MCF 10A (cell line): Measurements from ENCODE around the gene EPS8L1. TPM values are rescaled to one million over a fixed set of nuclear protein-coding genes. Genes with fewer than 3 reads are reported as not detected.

Experiments used
- BruUV-seq: library from RNA; stranded (reverse); fragments of 400-500 nt; replicated peaks from 2 replicates; lab custom pipeline; 2021; lab: Mats Ljungman, UMichigan
- CTCF ChIA-PET: fragments of 300-600 bp; sonication (Branson Sonifier 250); formaldehyde crosslinking; extraction: SDS; loops from one replicate; lab custom pipeline; 2021; ENCODE audit warnings: antibody characterized with exemption, inconsistent platforms; lab: Yijun Ruan, JAX
- POLR2A ChIA-PET: fragments of 300-600, 350-650 bp; sonication (Branson Sonifier 250); formaldehyde crosslinking; extraction: SDS; loops from one replicate; lab custom pipeline; 2020; ENCODE audit warnings: antibody characterized with exemption, inconsistent platforms; lab: Yijun Ruan, JAX
- DNase-seq: peaks from one replicate; pipeline ENCODE4 v3.0.0-alpha.2; 2018; ENCODE audit not compliant: unreplicated experiment
- H3K27ac Mint-ChIP-seq: one replicate; pipeline ENCODE4 v1.8.0; 2022; ENCODE audit warnings: mild to moderate bottlenecking, low read depth, mixed read lengths; ENCODE audit not compliant: unreplicated experiment
- H3K27me3 Mint-ChIP-seq: one replicate; pipeline ENCODE4 v1.8.0; 2022; ENCODE audit warnings: mixed read lengths; ENCODE audit not compliant: insufficient read depth, unreplicated experiment
- H3K36me3 Mint-ChIP-seq: one replicate; pipeline ENCODE4 v1.8.0; 2022; ENCODE audit warnings: mild to moderate bottlenecking, moderate library complexity, mixed read lengths; ENCODE audit not compliant: insufficient read depth, unreplicated experiment
- H3K4me1 Mint-ChIP-seq: one replicate; pipeline ENCODE4 v1.8.0; 2022; ENCODE audit warnings: mixed read lengths; ENCODE audit not compliant: insufficient read depth, unreplicated experiment
- H3K4me3 Mint-ChIP-seq: one replicate; pipeline ENCODE4 v1.8.0; 2022; ENCODE audit warnings: mild to moderate bottlenecking, moderate library complexity, mixed read lengths; ENCODE audit not compliant: unreplicated experiment
- H3K9me3 Mint-ChIP-seq: one replicate; pipeline ENCODE4 v1.8.0; 2022; ENCODE audit warnings: mixed read lengths; ENCODE audit not compliant: unreplicated experiment
- intact Hi-C: fragments of 100-400 bp; cut with micrococcal nuclease; formaldehyde crosslinking; loops from 2 replicates; pipeline ENCODE4 v1.14.1; 2022
- total RNA-seq: library from RNA; stranded (reverse); gene quantifications from 2 replicates; pipeline ENCODE4 v1.2.3, GENCODE V29; 2022
- TF ChIP-seq, protein P1 (sequence below): fragments of 200-600 bp; IDR thresholded peaks from one replicate; pipeline ENCODE4 v1.8.0; 2022; ENCODE audit warnings: antibody characterized with exemption, mild to moderate bottlenecking; ENCODE audit not compliant: unreplicated experiment

The EPS8L1 gene
- total RNA-seq, 1 experiment from 2014 or later: 17.9 TPM

DNA sequence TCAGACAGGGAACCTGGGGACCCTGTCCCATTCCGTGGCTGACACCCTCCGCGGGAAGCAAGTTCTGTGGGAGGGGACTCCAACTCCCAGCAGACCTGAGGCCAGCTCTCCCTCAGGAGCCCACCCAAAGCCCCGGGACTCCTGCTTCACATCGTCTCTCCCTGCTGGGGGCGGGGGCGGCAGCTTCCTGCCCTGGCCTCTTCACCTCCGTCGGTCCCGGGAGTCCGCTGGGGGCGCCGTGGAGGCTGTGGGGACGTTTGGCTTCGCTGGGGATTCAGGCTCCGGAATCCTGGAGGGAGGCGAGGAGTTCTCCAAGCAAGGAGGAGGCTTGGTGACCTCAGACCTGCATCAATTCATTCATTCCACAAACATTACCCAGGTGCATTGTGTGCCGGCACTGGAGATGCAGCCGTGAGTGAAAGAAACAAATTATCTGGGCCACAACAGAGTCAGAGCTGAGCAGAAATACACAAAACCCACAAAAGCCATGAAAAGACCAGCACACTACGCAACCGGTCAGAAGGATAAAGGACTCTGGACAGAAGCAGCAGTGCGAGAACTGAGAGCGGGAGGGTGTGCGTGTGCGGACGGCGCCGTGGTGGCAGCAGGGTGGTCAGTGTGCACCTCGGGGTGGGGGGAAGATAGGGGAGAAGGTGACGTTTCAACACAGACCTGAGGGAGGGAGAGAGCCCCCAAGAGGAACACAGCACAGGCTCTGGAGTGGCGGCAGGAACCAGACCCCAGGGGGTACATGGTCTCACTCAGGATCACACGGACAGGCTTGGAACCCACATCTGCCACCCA lies 19.0 kb downstream of the EPS8L1 start:
- POLR2A ChIA-PET: no interaction called here
- TF ChIP-seq, protein P1, sequence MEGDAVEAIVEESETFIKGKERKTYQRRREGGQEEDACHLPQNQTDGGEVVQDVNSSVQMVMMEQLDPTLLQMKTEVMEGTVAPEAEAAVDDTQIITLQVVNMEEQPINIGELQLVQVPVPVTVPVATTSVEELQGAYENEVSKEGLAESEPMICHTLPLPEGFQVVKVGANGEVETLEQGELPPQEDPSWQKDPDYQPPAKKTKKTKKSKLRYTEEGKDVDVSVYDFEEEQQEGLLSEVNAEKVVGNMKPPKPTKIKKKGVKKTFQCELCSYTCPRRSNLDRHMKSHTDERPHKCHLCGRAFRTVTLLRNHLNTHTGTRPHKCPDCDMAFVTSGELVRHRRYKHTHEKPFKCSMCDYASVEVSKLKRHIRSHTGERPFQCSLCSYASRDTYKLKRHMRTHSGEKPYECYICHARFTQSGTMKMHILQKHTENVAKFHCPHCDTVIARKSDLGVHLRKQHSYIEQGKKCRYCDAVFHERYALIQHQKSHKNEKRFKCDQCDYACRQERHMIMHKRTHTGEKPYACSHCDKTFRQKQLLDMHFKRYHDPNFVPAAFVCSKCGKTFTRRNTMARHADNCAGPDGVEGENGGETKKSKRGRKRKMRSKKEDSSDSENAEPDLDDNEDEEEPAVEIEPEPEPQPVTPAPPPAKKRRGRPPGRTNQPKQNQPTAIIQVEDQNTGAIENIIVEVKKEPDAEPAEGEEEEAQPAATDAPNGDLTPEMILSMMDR: no peak
- intact Hi-C loops: no loop called here
- no TSS peak for BruUV-seq
- Mint-ChIP-seq H3K4me3 (no peak overlapping the region), H3K9me3 (no peaks in the 10 kb centered on the region), H3K27me3 (no peaks in the 10 kb centered on the region), H3K27ac (no peak overlapping the region), H3K36me3 (peaks cover 9% of the 10 kb centered on the region), H3K4me1 (no peaks in the 10 kb centered on the region)
- CTCF ChIA-PET: interaction anchor here (0.6 to 1.5 kb wide), 2 partner anchors 9 to 226 kb away, joined by 3 to 6 read pairs; no protein-coding TSS in a partner anchor
- no peak for DNase-seq

DNA sequence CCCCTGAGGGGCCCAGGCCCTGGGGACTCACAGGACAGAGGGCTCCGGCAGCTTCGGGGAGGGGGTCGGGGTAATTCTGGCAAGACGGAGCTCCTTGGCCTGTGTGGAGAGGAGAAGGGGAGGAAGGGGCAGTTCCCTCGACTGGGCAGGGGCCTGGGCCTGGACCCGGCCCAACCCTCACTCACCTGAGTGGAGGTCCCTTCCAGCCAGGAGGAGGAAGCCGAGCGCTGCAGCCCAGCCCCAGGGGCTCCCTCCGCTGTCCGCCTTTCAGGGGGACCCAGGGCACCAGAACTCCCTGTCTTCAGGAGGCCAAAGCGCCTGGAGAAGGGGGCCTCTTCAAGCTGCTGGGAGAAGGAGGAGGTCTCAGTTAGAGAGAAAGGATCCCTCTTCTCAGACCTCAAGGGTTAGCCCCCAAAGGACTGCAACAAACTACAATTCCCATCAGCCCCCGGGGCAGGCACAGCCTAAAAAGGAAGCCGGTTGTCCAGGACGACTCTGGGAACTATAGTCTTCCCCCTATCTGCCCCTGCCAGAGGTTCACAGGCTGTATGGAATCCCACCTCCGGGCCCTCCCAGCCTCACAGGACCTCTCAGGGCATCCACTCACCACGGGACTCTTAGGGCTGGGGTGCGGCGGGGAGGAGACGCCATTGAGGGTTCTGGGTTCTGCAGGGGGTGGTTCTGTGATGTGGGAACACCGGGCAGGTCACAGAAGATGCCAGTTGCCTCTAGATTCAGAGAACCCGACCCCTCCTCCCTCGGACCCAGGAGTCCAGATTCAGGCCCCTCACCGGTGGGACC lies 19.8 kb downstream of the EPS8L1 start:
- H3K4me3 Mint-ChIP-seq: no peak overlapping the region
- CTCF ChIA-PET: interaction anchor here (0.8 to 1.5 kb wide), 2 partner anchors 10 to 614 kb away, joined by 3 to 4 read pairs; no protein-coding TSS in a partner anchor
- no peak for DNase-seq
- no TSS peak for BruUV-seq
- H3K27ac Mint-ChIP-seq: no peak overlapping the region
- H3K9me3 Mint-ChIP-seq: no peaks in the 10 kb centered on the region
- intact Hi-C loops: no loop called here
- H3K36me3 Mint-ChIP-seq: peaks cover 17% of the 10 kb centered on the region
- H3K4me1 Mint-ChIP-seq: no peaks in the 10 kb centered on the region
- POLR2A ChIA-PET: no interaction called here
- TF ChIP-seq, protein P1: no peak
- no peaks in the 10 kb centered on the region for H3K27me3 Mint-ChIP-seq

DNA sequence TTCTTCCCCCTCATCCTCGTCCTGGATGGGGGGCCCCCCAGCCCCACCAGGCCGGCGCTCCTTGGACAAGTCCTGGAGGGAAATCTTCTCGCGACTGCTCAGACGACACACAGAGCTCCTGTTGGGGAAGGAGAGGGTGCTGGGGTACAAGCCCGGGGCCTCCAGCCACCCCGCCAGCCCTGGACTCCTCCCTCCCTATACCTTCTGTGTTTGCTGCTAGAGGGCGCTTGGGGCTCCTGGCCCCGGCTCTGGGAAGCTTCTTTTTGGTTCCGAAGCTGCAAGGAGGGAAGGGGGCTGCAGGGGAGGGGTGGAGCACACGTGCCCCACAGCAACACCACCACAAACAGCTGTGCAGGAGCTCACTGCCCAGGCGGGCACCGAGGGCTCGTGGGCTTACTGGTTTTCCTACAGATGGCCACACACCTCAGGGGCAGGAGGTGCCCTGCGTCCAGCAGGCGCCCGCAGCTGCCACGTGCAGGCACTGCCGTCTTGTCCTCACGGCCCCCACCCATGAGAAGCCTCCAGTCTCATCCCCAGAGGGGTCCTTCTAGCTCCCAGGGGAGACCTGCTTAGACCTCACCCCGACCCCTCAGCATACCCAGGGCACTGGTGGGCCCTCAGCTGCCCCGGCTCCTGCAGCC lies 20.5 kb downstream of the EPS8L1 start:
- no peaks in the 10 kb centered on the region for H3K27me3 Mint-ChIP-seq
- H3K9me3 Mint-ChIP-seq: no peaks in the 10 kb centered on the region
- H3K27ac Mint-ChIP-seq: no peak overlapping the region
- no peak for DNase-seq
- H3K4me1 Mint-ChIP-seq: no peaks in the 10 kb centered on the region
- no peak overlapping the region for H3K4me3 Mint-ChIP-seq
- no TSS peak for BruUV-seq
- POLR2A ChIA-PET: no interaction called here
- peaks cover 17% of the 10 kb centered on the region for H3K36me3 Mint-ChIP-seq
- CTCF ChIA-PET: interaction anchor here (0.8 kb wide), 1 partner anchor 615 kb away, joined by 4 read pairs; no protein-coding TSS in a partner anchor
- TF ChIP-seq, protein P1: no peak
- intact Hi-C loops: no loop called here
